ENCODE measurements around the gene DNAJC5. TPM values are rescaled to one million over a fixed set of nuclear protein-coding genes. Genes with fewer than 3 reads are reported as not detected.

DNAJC5 gene
- total RNA-seq, 2 donors from 2014 or later, result 44.4 to 66.6 TPM

GRCh38 chr20:63964412-63964811 lies 69.5 kb downstream of the DNAJC5 start:
- DNase-seq (ENCODE audit: low spot score), result no peak
- WGBS, result 95% methylated on average over 16 of the region's 16 CpGs
- Histone ChIP-seq H3K27me3 (replicated peaks; ENCODE audit: insufficient read depth) (no peaks in the 10 kb centered on the region), H3K36me3 (peaks cover 0 to 12% of the 10 kb centered on the region in 2 donors), H3K4me1 (replicated peaks) (peaks cover 8% of the 10 kb centered on the region), H3K9me3 (no peaks in the 10 kb centered on the region), H3K27ac (no peak overlapping the region), H3K4me3 (no peak overlapping the region)
- TF ChIP-seq POLR2AphosphoS5 (IDR thresholded peaks at IDR 0.05) (no peak), POLR2A (IDR thresholded peaks at IDR 0.05) (no peak), CTCF (IDR thresholded peaks at IDR 0.05) (no peak)
- intact Hi-C loops (cut with DNase I), result loop anchor here (10.0 kb wide), 2 partner anchors 220 to 340 kb away; partner anchors contain the start of gene GMEB2

GRCh38 chr20:63966172-63966943 lies 71.4 kb downstream of the DNAJC5 start:
- H3K4me3 ChIP-seq, result no peak overlapping the region
- no peaks in the 10 kb centered on the region for H3K27me3 ChIP-seq (replicated peaks; ENCODE audit: insufficient read depth)
- peaks cover 0 to 7% of the 10 kb centered on the region in 2 donors for H3K36me3 ChIP-seq
- intact Hi-C loops (cut with DNase I), result loop anchor here (10.0 kb wide), 2 partner anchors 222 to 342 kb away; partner anchors contain the start of gene GMEB2
- TF ChIP-seq CTCF (IDR thresholded peaks at IDR 0.05) (no peak), POLR2A (IDR thresholded peaks at IDR 0.05) (no peak), POLR2AphosphoS5 (IDR thresholded peaks at IDR 0.05) (no peak)
- no peak for DNase-seq (ENCODE audit: low spot score)
- no peak overlapping the region for H3K27ac ChIP-seq
- WGBS, result 92% methylated on average over 27 of the region's 27 CpGs
- H3K9me3 ChIP-seq, result no peaks in the 10 kb centered on the region
- H3K4me1 ChIP-seq (replicated peaks), result peaks cover 15% of the 10 kb centered on the region

- Histone ChIP-seq H3K4me1 (replicated peaks) (peaks cover 15% of the 10 kb centered on the region), H3K36me3 (peaks cover 0 to 7% of the 10 kb centered on the region in 2 donors), H3K27me3 (replicated peaks; ENCODE audit: insufficient read depth) (no peaks in the 10 kb centered on the region), H3K9me3 (no peaks in the 10 kb centered on the region), H3K4me3 (no peak overlapping the region), H3K27ac (no peak overlapping the region)
- intact Hi-C loops (cut with DNase I), result loop anchor here (10.0 kb wide), 2 partner anchors 222 to 342 kb away; partner anchors contain the start of gene GMEB2
- DNase-seq (ENCODE audit: low spot score), result no peak
- TF ChIP-seq POLR2A (IDR thresholded peaks at IDR 0.05), result no peak
- no peak for TF ChIP-seq POLR2AphosphoS5 (IDR thresholded peaks at IDR 0.05)
- TF ChIP-seq CTCF (IDR thresholded peaks at IDR 0.05), result no peak
- 90% methylated on average over 13 of the region's 13 CpGs for WGBS
These were observed 72.0 kb downstream of the DNAJC5 start for GRCh38 chr20:63966944-63967322.

- no peaks in the 10 kb centered on the region for H3K9me3 ChIP-seq
- no peaks in the 10 kb centered on the region for H3K27me3 ChIP-seq (replicated peaks; ENCODE audit: insufficient read depth)
- 87% methylated on average over 27 of the region's 28 CpGs for WGBS
- intact Hi-C loops (cut with DNase I), result loop anchor here (10.0 kb wide), 2 partner anchors 223 to 343 kb away; partner anchors contain the start of gene GMEB2
- DNase-seq (ENCODE audit: low spot score), result no peak
- peaks cover 0 to 7% of the 10 kb centered on the region in 2 donors for H3K36me3 ChIP-seq
- peaks cover 15% of the 10 kb centered on the region for H3K4me1 ChIP-seq (replicated peaks)
- TF ChIP-seq POLR2AphosphoS5 (IDR thresholded peaks at IDR 0.05) (no peak), POLR2A (IDR thresholded peaks at IDR 0.05) (no peak), CTCF (IDR thresholded peaks at IDR 0.05) (no peak)
- H3K4me3 ChIP-seq, result no peak overlapping the region
- no peak overlapping the region for H3K27ac ChIP-seq
These were observed 72.6 kb downstream of the DNAJC5 start for GRCh38 chr20:63967330-63968135.

Data from prostate gland (tissue), 2 donors.